Activated naive CD4-positive, alpha-beta T cell treated with anti-CD3 and anti-CD28 coated beads, Interleukin-2, amount 50 U/mL, for 24 hours (primary cell): ENCODE data around the gene MTARC2.

ENCODE experiments used
- H3K27ac Mint-ChIP-seq: one replicate; pipeline ENCODE4 v1.8.0; 2021; ENCODE audit warnings: mild to moderate bottlenecking, mixed read lengths
- H3K27me3 Mint-ChIP-seq: one replicate; pipeline ENCODE4 v1.8.0; 2021; ENCODE audit warnings: mixed read lengths
- H3K36me3 Mint-ChIP-seq: one replicate; pipeline ENCODE4 v1.8.0; 2021; ENCODE audit warnings: mixed read lengths
- H3K4me1 Mint-ChIP-seq: one replicate; pipeline ENCODE4 v1.8.0; 2021; ENCODE audit warnings: mixed read lengths
- H3K4me3 Mint-ChIP-seq: one replicate; pipeline ENCODE4 v1.8.0; 2021; ENCODE audit warnings: mild to moderate bottlenecking, mixed read lengths
- H3K9me3 Mint-ChIP-seq: one replicate; pipeline ENCODE4 v1.8.0; 2021; ENCODE audit warnings: mixed read lengths

The MTARC2 gene

GRCh38 chr1:220776254-220776653 is 28.1 kb downstream of the MTARC2 start:
- no peaks in the 10 kb centered on the region for H3K9me3 Mint-ChIP-seq

GRCh38 chr1:220776720-220777326 is 28.7 kb downstream of the MTARC2 start:
- H3K4me1 Mint-ChIP-seq = no peaks in the 10 kb centered on the region
- H3K27me3 Mint-ChIP-seq = peaks cover 8% of the 10 kb centered on the region
- H3K36me3 Mint-ChIP-seq = no peaks in the 10 kb centered on the region
- no peaks in the 10 kb centered on the region for H3K9me3 Mint-ChIP-seq
- H3K27ac Mint-ChIP-seq = no peak overlapping the region
- H3K4me3 Mint-ChIP-seq = no peak overlapping the region

More at GRCh38 chr1:220776254-220776653, 28.1 kb downstream of the MTARC2 start:
- H3K27ac Mint-ChIP-seq = no peak overlapping the region
- H3K36me3 Mint-ChIP-seq = no peaks in the 10 kb centered on the region
- H3K4me3 Mint-ChIP-seq = no peak overlapping the region
- H3K27me3 Mint-ChIP-seq = peaks cover 8% of the 10 kb centered on the region
- H3K4me1 Mint-ChIP-seq = no peaks in the 10 kb centered on the region

GRCh38 chr1:220783453-220783852 is 35.3 kb downstream of the MTARC2 start:
- Mint-ChIP-seq H3K4me1 (no peaks in the 10 kb centered on the region), H3K27me3 (peaks cover 18% of the 10 kb centered on the region), H3K36me3 (no peaks in the 10 kb centered on the region), H3K4me3 (no peak overlapping the region), H3K27ac (no peak overlapping the region), H3K9me3 (no peaks in the 10 kb centered on the region)

- Mint-ChIP-seq H3K4me3 (no peak overlapping the region), H3K4me1 (no peaks in the 10 kb centered on the region), H3K9me3 (no peaks in the 10 kb centered on the region), H3K27ac (no peak overlapping the region), H3K27me3 (peaks cover 25% of the 10 kb centered on the region), H3K36me3 (no peaks in the 10 kb centered on the region)
Measured at GRCh38 chr1:220784751-220785150, 36.6 kb downstream of the MTARC2 start.

- H3K27me3 Mint-ChIP-seq = peaks cover 25% of the 10 kb centered on the region
Measured at GRCh38 chr1:220785166-220786056, 37.3 kb downstream of the MTARC2 start.

GRCh38 chr1:220786057-220786336 is 37.9 kb downstream of the MTARC2 start:
- Mint-ChIP-seq H3K4me3 (no peak overlapping the region), H3K27me3 (peaks cover 25% of the 10 kb centered on the region)

More at GRCh38 chr1:220785166-220786056, 37.3 kb downstream of the MTARC2 start:
- Mint-ChIP-seq H3K4me1 (no peaks in the 10 kb centered on the region), H3K27ac (no peak overlapping the region), H3K4me3 (peak overlapping the region; percentile 37), H3K36me3 (no peaks in the 10 kb centered on the region), H3K9me3 (no peaks in the 10 kb centered on the region)

GRCh38 chr1:220786337-220787068 is 38.4 kb downstream of the MTARC2 start, which contains the start of gene MTARC1:
MTARC1 (plus strand) TSS chr1:220786913; CDS start chr1:220786945, 32 bp downstream.
- no peaks in the 10 kb centered on the region for H3K36me3 Mint-ChIP-seq
- H3K27ac Mint-ChIP-seq = no peak within 1 kb of the TSS
- no peaks in the 10 kb centered on the region for H3K9me3 Mint-ChIP-seq
- H3K27me3 Mint-ChIP-seq = peaks cover 25% of the 10 kb centered on the region
- no peaks in the 10 kb centered on the region for H3K4me1 Mint-ChIP-seq
- no peak within 1 kb of the TSS for H3K4me3 Mint-ChIP-seq

More at GRCh38 chr1:220786057-220786336, 37.9 kb downstream of the MTARC2 start:
- Mint-ChIP-seq H3K4me1 (no peaks in the 10 kb centered on the region), H3K36me3 (no peaks in the 10 kb centered on the region), H3K9me3 (no peaks in the 10 kb centered on the region), H3K27ac (no peak overlapping the region)

- Mint-ChIP-seq H3K9me3 (no peaks in the 10 kb centered on the region), H3K4me3 (no peak overlapping the region), H3K4me1 (no peaks in the 10 kb centered on the region), H3K27me3 (peaks cover 25% of the 10 kb centered on the region), H3K36me3 (no peaks in the 10 kb centered on the region), H3K27ac (no peak overlapping the region)
Measured at GRCh38 chr1:220787069-220787619, 39.0 kb downstream of the MTARC2 start.

- Mint-ChIP-seq H3K27me3 (peaks cover 23% of the 10 kb centered on the region), H3K4me1 (no peaks in the 10 kb centered on the region), H3K27ac (no peak overlapping the region), H3K36me3 (no peaks in the 10 kb centered on the region), H3K9me3 (no peaks in the 10 kb centered on the region), H3K4me3 (no peak overlapping the region)
Measured at GRCh38 chr1:220788900-220789299, 40.8 kb downstream of the MTARC2 start.

GRCh38 chr1:220789532-220790147 is 41.5 kb downstream of the MTARC2 start:
- Mint-ChIP-seq H3K4me1 (no peaks in the 10 kb centered on the region), H3K4me3 (no peak overlapping the region), H3K9me3 (no peaks in the 10 kb centered on the region), H3K36me3 (no peaks in the 10 kb centered on the region), H3K27ac (no peak overlapping the region), H3K27me3 (peaks cover 19% of the 10 kb centered on the region)

- no peak overlapping the region for H3K4me3 Mint-ChIP-seq
- no peaks in the 10 kb centered on the region for H3K36me3 Mint-ChIP-seq
- peaks cover 7% of the 10 kb centered on the region for H3K27me3 Mint-ChIP-seq
Measured at GRCh38 chr1:220791285-220791684, 43.2 kb downstream of the MTARC2 start.

GRCh38 chr1:220791956-220792355 is 43.8 kb downstream of the MTARC2 start:
- H3K27me3 Mint-ChIP-seq = peaks cover 7% of the 10 kb centered on the region
- H3K27ac Mint-ChIP-seq = no peak overlapping the region
- no peaks in the 10 kb centered on the region for H3K9me3 Mint-ChIP-seq
- H3K36me3 Mint-ChIP-seq = no peaks in the 10 kb centered on the region
- H3K4me3 Mint-ChIP-seq = no peak overlapping the region
- no peaks in the 10 kb centered on the region for H3K4me1 Mint-ChIP-seq

More at GRCh38 chr1:220791285-220791684, 43.2 kb downstream of the MTARC2 start:
- Mint-ChIP-seq H3K4me1 (no peaks in the 10 kb centered on the region), H3K9me3 (no peaks in the 10 kb centered on the region), H3K27ac (no peak overlapping the region)

- H3K27ac Mint-ChIP-seq = no peak overlapping the region
- no peaks in the 10 kb centered on the region for H3K36me3 Mint-ChIP-seq
- H3K27me3 Mint-ChIP-seq = no peaks in the 10 kb centered on the region
- H3K4me1 Mint-ChIP-seq = no peaks in the 10 kb centered on the region
- no peak overlapping the region for H3K4me3 Mint-ChIP-seq
- H3K9me3 Mint-ChIP-seq = no peaks in the 10 kb centered on the region
Measured at GRCh38 chr1:220796530-220796929, 48.4 kb downstream of the MTARC2 start.

- Mint-ChIP-seq H3K9me3 (no peaks in the 10 kb centered on the region), H3K27ac (no peak overlapping the region), H3K4me3 (no peak overlapping the region), H3K4me1 (no peaks in the 10 kb centered on the region), H3K27me3 (no peaks in the 10 kb centered on the region), H3K36me3 (no peaks in the 10 kb centered on the region)
Measured at GRCh38 chr1:220797044-220797443, 48.9 kb downstream of the MTARC2 start.

- H3K9me3 Mint-ChIP-seq = no peaks in the 10 kb centered on the region
- H3K27me3 Mint-ChIP-seq = no peaks in the 10 kb centered on the region
- no peak overlapping the region for H3K27ac Mint-ChIP-seq
- H3K4me1 Mint-ChIP-seq = no peaks in the 10 kb centered on the region
- no peaks in the 10 kb centered on the region for H3K36me3 Mint-ChIP-seq
- no peak overlapping the region for H3K4me3 Mint-ChIP-seq
Measured at GRCh38 chr1:220797553-220797952, 49.4 kb downstream of the MTARC2 start.
